Left renal pelvis (tissue), 4 donors: ENCODE measurements around the gene PCMT1. TPM values are rescaled to one million over a fixed set of nuclear protein-coding genes. Genes with fewer than 3 reads are reported as not detected.
"Not testable (repeated sequence)": the region's sequence is repeated elsewhere in the genome, so short reads cannot be mapped to it uniquely, and the experiment has no call there.

Source experiments
- DNase-seq, 4 donors: peaks; one replicate each; pipeline ENCODE4 v3.0.0-alpha.2; 2013; ENCODE audit warnings: low read depth in 4 of 4, low spot score in 3 of 4
- polyA plus RNA-seq, 4 donors: library from polyadenylated mRNA; unstranded; fragments of 120-200 nt; gene quantifications; one replicate each; pipeline ENCODE4 v1.2.1, GENCODE V29; 2013; ENCODE audit not compliant: insufficient read length in 4 of 4

Gene PCMT1
- polyA plus RNA-seq, 4 donors = 71.9 to 102 (median 89.6) TPM

GRCh38 chr6:149852881-149853280, 103.3 kb downstream of the PCMT1 start:
- no peak for DNase-seq

GRCh38 chr6:149854017-149854416, 104.5 kb downstream of the PCMT1 start:
- DNase-seq = not testable (repeated sequence)

- DNase-seq = no peak
Measured at GRCh38 chr6:149854532-149854931, 105.0 kb downstream of the PCMT1 start.

GRCh38 chr6:149855040-149855654, 105.6 kb downstream of the PCMT1 start:
- no peak for DNase-seq

GRCh38 chr6:149855741-149856140, 106.2 kb downstream of the PCMT1 start:
- DNase-seq = no peak

GRCh38 chr6:149856256-149856994, 106.9 kb downstream of the PCMT1 start:
- no peak for DNase-seq

GRCh38 chr6:149857541-149857940, 108.0 kb downstream of the PCMT1 start:
- no peak for DNase-seq

GRCh38 chr6:149859368-149859767, 109.8 kb downstream of the PCMT1 start:
- DNase-seq = no peak

- no peak for DNase-seq
Measured at GRCh38 chr6:149859938-149860337, 110.4 kb downstream of the PCMT1 start.

- DNase-seq = no peak
Measured at GRCh38 chr6:149860513-149860833, 110.9 kb downstream of the PCMT1 start.

Other genes starting within 250 kb of the PCMT1 start
- 10 to 100 TPM; 50.0 to 72.2 (median 60.7) TPM for gene PPIL4, start 203.7 kb upstream of the PCMT1 start, polyA plus RNA-seq
- gene GINM1, start 183.4 kb upstream of the PCMT1 start, polyA plus RNA-seq = 10 to 100 TPM; 80.7 to 97.7 (median 89.9) TPM
- 10 to 100 TPM; 23.3 to 33.9 (median 29.7) TPM for gene KATNA1, start 101.0 kb upstream of the PCMT1 start, polyA plus RNA-seq
- gene LATS1, start 31.6 kb upstream of the PCMT1 start, polyA plus RNA-seq = 10 to 100 TPM; 30.5 to 41.3 (median 33.9) TPM
- gene NUP43, start 3.2 kb upstream of the PCMT1 start, polyA plus RNA-seq = 10 to 100 TPM; 28.7 to 45.6 (median 44.3) TPM
- gene LRP11, start 114.6 kb downstream of the PCMT1 start, polyA plus RNA-seq = 10 to 100 TPM; 33.3 to 49.1 (median 36.2) TPM
- gene RAET1E, start 148.4 kb downstream of the PCMT1 start, polyA plus RNA-seq = under 1 TPM in 3 of 4 donors, not detected in 1; 0.24 to 0.45 (median 0.44) TPM
- 1 to 10 TPM in 2 of 4 donors, under 1 TPM in 2; 0.38 to 1.5 (median 1.1) TPM for gene RAET1G, start 173.4 kb downstream of the PCMT1 start, polyA plus RNA-seq
- gene ULBP2, start 192.3 kb downstream of the PCMT1 start, polyA plus RNA-seq = under 1 TPM; 0.33 to 0.92 (median 0.52) TPM
- gene ULBP1, start 214.2 kb downstream of the PCMT1 start, polyA plus RNA-seq = 1 to 10 TPM in 2 of 4 donors, under 1 TPM in 2; 0.76 to 2.0 (median 1.2) TPM